Endothelial cell of hepatic sinusoid (primary cell): ENCODE results near the gene ANKRD31.
"Not testable (repeated sequence)": the region's sequence is repeated elsewhere in the genome, so short reads cannot be mapped to it uniquely, and the experiment has no call there.

Experiments used
- in situ Hi-C: cut with HindIII; loops from 2 replicates; pipeline ENCODE4 v1.10.0; 2017; ENCODE audit warnings: low sequenced_read_pairs

Gene ANKRD31

GRCh38 chr5:75148051-75148450 lies 88.6 kb downstream of the ANKRD31 start:
- in situ Hi-C loops: no loop called here

GRCh38 chr5:75142566-75143136 lies 94.0 kb downstream of the ANKRD31 start:
- in situ Hi-C loops: no loop called here

- in situ Hi-C loops: no loop called here
Measured at GRCh38 chr5:75140277-75140676, 96.4 kb downstream of the ANKRD31 start.

GRCh38 chr5:75138689-75139088 lies 98.0 kb downstream of the ANKRD31 start:
- in situ Hi-C loops: no loop called here

GRCh38 chr5:75130818-75131349 lies 105.8 kb downstream of the ANKRD31 start:
- in situ Hi-C loops: no loop called here

- in situ Hi-C loops: no loop called here
Measured at GRCh38 chr5:75116856-75117255, 119.8 kb downstream of the ANKRD31 start.

- in situ Hi-C loops: loop anchor here (5.0 kb wide), 1 partner anchor 43 kb away; no protein-coding TSS in a partner anchor
Measured at GRCh38 chr5:75114311-75114710, 122.4 kb downstream of the ANKRD31 start.

GRCh38 chr5:75113354-75114113 lies 123.1 kb downstream of the ANKRD31 start:
- in situ Hi-C loops: loop anchor here (5.0 kb wide), 1 partner anchor 44 kb away; no protein-coding TSS in a partner anchor

GRCh38 chr5:75108931-75109596 lies 127.6 kb downstream of the ANKRD31 start:
- in situ Hi-C loops: no loop called here

- in situ Hi-C loops: no loop called here
Measured at GRCh38 chr5:75108515-75108914, 128.2 kb downstream of the ANKRD31 start.

- in situ Hi-C loops: not testable (repeated sequence)
Measured at GRCh38 chr5:75095956-75096355, 140.7 kb downstream of the ANKRD31 start.

GRCh38 chr5:75091597-75091996 lies 145.1 kb downstream of the ANKRD31 start:
- in situ Hi-C loops: no loop called here

- in situ Hi-C loops: no loop called here
Measured at GRCh38 chr5:75089662-75090061, 147.0 kb downstream of the ANKRD31 start.

GRCh38 chr5:75089137-75089536 lies 147.5 kb downstream of the ANKRD31 start:
- in situ Hi-C loops: no loop called here

- in situ Hi-C loops: no loop called here
Measured at GRCh38 chr5:75088648-75089047, 148.0 kb downstream of the ANKRD31 start.

- in situ Hi-C loops: no loop called here
Measured at GRCh38 chr5:75081510-75081909, 155.2 kb downstream of the ANKRD31 start.

- in situ Hi-C loops: not testable (repeated sequence)
Measured at GRCh38 chr5:75079346-75079745, 157.3 kb downstream of the ANKRD31 start.

- in situ Hi-C loops: no loop called here
Measured at GRCh38 chr5:75078027-75078426, 158.7 kb downstream of the ANKRD31 start.

- in situ Hi-C loops: no loop called here
Measured at GRCh38 chr5:75072061-75072460, 164.6 kb downstream of the ANKRD31 start.

- in situ Hi-C loops: no loop called here
Measured at GRCh38 chr5:75071100-75071499, 165.6 kb downstream of the ANKRD31 start.

GRCh38 chr5:75067434-75067833 lies 169.2 kb downstream of the ANKRD31 start:
- in situ Hi-C loops: no loop called here
